CD4-positive, alpha-beta T cell treated with Interleukin-1 beta for 1 hour (primary cell): ENCODE results near the gene PAM.

ENCODE experiments used
- DNase-seq, 2 donors: peaks; one replicate each; pipeline ENCODE4 v3.0.0-alpha.2; 2020 to 2022

Gene PAM

DNA sequence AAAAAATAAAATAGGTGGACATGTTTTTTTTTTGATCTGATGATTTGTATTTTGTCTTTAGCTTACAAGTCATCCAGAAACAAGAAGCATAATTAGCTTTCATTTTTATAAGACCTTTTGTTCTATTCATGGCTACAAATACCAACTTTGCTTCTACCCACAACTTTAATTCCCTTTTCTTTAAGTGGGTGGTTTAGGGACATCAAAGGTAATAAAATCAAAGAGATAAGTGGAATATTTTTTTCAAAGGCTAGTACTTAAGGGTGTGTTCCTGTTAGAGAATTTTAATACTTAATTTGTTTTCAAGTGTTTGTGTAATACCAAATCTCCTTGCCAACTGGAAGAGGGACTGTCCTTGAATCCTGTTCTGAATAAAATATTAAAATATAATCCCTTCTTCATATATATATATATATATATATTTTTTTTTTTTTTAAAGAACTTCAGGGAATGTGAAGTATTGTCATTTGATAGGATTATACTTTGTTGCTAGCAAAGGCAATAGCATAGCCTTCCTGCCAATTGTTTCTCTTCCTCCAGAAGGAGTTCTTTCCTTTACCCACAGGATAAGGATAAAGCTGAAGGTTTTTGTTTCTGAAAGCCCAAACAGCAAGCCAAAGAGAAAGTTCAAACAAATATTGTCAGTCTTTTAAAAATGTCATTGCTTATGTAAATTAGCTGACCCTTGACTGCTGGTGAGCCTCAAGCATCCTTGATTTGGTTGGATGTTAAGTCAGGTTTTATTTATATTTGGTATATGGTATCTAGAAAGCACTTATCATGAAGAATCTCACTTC, 108.9 kb downstream of the PAM start:
- no peak for DNase-seq

DNA sequence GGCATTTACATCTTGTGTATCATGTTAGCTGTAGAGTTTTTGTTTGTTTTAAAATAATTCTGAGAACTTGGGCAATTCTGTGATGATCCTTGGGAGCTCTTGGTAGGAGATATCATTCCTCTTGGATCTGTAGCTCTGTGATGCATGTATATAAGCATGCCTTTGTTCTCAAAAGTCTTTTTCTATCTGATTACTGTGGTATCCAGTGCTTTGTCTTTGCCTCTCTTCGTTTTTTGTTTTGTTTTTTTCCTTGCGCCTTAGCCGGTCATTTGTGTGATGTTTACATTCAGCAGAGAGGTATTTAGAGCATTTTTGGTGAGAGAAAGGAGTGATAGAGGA, 110.0 kb downstream of the PAM start:
- no peak for DNase-seq

DNA sequence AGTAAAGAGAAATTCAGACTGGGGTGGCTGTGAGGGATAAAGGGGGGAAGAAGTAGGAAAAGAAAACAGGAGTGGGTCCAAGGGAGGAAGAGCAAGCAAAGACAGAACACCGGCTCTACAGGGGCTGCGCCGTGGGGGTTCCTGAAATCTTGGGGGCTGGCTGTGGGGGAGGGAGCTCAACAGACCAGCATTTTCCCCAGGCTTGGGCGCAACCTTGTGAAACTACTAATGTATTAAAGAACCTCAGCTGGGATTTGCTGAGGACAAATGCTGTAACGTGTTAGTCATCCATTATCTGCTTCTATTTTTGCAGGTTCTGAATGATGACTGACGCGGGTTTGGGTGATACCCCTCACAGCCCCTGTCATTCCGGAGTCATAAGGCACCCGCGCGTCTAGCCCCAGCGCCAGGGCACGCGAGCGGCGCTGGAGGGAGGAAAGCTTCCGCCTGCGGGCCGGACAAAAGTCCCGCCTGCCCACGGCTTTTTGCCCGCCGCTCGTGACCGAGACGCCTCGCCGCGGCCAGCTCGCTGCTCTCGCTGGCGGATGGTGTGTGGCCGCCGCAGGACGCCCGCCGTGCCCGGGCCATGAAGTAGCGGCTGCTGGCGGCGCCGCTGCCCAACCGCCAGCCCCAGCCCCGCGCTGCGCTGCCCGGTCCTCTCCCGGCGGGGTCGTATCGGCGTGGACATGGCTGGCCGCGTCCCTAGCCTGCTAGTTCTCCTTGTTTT, 110.6 kb downstream of the PAM start:
- DNase-seq = peak; percentile 13 to 33

DNA sequence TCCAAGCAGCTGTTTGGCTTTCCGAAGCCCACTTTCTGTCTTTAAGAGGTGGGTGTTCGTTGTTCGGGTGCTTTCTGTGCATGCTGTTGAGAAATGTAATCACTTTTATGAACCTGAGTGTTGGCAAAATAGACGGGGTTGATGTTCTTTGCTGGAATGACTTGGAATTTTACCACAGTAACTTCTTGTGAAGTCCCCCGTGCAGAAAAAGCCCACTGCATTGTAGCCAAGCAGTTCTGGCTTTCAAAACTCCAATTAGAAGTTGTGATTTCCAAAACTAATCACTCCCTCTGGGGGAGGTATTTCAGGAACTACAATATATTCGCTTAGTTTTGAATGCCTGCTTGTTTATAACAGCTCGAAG, 111.1 kb downstream of the PAM start:
- DNase-seq = no peak

DNA sequence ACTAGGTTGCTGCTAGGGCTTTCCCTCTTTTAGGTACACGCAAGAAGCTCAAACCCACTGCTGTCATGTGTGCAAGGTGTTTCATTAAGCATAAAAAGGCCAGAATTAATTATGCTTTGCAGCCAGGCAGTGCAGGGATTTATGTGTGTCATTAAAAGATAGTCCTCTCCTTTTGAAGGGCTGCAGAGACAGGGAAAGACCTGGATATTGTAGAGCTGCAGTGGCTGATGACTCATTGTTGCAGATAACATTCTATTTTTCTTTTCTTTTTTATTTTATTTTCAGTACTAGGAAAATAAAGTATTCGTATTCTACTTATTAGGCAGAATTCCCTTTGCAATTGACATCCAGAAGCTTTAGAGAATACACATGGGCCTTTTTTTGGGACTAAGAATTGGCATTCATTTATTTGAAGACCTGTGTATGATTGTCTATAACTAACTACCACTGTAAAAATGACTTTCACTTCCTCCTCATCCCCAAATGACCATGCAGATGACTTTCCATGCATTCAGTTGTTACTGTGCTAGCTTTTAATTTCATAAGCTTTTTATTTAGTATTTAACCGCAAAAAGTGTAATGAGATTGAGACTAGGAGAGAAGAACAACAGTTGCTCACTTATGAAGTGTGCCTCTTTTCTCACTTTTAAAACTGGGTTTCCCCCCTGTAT, 113.0 kb downstream of the PAM start:
- no peak for DNase-seq

DNA sequence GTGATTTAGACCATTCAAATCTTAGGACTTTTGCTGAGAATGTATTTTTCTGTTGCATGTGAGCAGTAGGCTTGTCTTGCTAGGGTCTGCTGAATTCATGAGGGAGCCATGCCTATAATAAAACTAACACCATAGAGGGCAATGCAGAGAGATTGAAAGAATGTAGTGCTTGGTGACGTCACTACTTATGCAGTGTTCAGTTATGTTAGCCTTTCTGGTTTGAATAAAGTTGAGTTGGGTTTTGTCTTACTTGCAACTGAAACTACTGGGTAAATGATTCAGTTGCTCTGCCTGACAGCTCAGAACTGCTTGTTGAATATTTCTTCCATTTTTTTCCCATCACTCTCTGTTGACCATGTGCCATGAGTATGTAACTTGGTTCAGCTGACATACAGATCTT, 114.1 kb downstream of the PAM start:
- no peak for DNase-seq

DNA sequence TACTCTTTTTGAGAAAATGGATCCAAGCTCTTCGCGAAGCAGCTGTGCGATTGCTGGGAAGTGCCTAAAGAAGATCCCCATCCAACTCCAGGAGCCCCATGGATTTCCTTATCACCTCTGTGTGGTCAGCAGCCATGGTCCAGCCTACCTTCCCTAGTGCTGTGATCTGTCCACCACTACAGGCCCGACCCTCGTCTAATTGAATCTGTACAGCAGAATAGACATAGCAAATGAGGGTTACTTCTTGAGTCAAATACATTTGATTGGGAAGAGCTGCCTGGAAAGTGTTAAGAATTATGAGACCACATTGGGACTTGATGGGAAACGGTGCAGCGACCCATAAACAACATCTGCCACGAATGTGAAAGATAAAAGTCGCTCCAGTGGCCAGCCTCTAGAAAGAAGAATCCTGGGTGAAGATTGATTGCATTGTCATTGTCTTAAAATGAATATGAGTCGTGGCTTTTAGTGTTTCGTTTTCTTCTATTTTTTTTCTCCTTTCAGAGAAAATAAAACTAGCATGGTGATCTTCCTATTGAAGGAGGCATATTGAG, 118.4 kb downstream of the PAM start:
- DNase-seq = no peak

DNA sequence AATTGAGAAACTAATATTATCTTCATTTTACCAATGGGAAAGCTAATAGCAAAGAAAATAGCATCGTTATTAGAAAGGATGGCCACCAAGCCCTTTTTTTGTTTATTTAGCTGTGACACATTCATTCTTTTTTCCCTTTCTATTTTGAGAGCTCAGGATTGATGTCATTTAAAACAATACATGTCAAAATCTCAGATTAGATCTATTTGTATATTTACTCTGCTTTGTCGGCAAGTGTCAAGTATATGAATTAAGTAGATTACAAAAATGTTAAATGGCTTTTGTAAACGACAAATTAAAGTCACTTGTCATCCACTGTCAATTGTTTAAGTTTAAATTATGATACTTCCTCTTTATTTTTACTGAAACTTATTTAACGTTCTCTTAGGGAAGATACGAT, 118.9 kb downstream of the PAM start:
- DNase-seq = no peak

DNA sequence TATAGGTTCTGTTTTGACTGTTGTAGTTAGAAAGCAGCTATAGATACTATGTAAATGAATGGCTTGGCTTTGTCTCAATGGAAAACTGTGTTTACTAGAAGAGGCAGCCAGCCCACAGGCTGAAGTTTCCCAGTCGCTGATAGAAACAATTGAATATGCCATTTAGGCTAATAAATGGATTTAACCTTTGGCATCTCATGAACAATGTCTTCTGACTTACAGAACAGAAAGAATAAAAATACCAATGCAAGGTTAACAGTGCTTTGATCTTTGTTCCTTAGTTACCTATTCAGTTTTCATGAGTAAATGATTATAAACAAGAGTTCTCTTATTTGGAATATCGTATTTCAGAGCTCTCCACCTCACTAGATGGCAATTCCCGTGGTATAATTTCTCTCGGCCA, 120.6 kb downstream of the PAM start:
- DNase-seq = no peak

DNA sequence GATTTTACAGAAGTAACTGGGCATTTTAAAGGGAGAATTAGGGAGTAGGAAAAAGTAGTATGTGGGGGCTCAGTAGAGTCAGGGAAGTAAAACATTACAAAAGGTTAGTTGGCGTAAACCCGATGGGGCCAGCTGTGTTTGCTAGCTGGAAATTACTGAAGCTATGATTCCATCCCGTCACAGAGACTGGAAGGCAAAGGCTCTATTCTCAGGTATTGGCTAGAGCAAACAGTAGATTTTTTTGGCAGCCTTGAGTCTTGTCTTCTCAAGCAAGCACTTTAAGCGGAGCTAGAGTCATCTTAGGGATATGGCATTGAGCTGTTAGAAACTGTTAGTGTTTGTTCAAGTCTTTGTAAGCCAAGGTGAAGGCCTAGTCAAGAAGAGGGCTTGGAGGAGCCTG, 121.5 kb downstream of the PAM start:
- no peak for DNase-seq

DNA sequence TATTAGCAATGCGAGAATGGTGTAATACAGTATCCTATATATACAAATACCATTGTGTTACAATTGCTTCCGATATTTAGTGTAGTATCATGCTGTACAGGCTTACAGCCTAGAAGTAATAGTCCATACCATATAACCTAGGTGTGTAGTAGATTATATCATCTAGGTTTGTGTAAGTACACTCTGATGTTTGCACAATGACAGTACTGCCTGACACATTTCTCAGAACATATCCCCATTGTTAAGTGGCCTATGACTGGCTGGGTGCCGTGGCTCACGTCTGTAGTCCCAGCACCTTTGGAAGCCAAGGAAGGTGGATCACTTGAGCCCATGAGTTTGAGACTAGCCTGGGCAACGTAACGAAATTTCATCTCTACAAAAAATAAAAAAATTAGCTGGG, 124.6 kb downstream of the PAM start:
- DNase-seq = no peak

DNA sequence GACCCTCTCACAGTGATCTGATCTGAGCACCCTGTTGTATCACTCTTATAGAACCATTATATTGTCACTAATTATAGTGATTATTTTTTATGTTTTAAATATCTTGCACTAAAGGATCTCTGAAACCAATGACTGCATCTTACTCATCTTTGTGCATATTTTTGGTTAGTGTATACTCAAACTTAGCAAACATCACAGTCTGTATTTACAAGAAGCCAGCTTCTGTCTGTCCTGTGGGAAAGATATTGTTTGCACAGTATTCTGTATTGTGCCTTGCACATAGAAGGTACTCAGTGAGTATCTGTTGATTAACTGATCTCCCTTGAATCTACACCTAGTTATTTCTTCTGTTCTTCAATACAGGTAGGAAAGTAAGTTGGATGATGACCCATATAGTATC, 131.5 kb downstream of the PAM start:
- no peak for DNase-seq

DNA sequence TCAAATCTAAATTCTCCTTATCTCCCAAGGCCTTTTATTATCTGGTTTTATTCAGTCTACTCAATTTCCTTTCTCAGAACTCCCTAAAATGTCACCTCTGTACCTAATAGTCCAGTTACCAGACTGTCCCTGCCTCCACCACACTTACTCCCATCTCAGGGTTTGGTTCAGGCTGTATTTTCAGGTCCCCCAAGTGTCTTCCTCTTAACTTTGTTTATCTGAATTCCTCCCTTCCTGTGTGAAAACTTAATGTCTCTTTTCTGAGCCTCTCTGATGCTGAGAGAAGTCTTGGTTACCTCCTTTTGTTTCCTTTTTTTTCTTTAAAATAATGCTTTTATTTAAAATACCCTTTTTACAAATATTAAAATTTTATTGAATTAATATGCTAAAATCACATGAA, 133.4 kb downstream of the PAM start:
- DNase-seq = no peak

DNA sequence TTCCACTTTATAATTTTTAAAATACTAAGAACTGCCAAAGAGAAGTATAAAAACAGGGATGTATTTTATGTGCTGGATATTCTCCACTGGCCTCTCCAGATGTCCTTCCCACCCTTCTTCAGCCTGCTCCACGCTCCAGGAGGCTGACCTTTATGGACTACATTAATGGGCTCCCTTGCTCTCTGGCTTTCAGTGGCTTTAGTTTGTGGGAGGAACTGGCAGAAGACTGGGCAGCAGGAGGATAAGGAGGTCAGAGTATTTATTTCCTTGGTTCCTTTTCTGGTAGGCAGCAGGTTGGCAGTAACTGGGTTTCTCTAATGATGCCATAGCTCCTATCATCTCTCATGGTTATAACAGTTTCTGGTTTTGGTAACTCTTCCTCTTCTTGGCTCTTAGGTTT, 133.9 kb downstream of the PAM start:
- no peak for DNase-seq

DNA sequence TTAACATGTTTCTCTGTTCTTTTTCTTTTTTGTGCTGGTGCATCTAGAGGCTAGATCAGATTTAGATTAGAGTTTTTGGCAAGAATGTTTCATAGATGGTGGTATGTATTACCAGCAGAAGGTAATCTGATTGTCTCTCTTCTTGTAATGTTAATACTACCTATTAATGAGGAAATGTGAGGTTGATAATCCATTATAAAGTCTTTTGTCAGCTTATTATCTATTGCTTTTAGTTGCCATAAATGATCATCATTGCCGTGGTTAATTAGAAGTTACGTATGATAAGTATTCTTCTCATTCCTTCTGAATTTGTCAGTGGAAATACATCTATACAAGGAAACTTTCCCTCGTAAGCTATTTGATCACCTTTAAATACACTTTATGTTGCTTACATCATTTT, 135.0 kb downstream of the PAM start:
- DNase-seq = no peak

DNA sequence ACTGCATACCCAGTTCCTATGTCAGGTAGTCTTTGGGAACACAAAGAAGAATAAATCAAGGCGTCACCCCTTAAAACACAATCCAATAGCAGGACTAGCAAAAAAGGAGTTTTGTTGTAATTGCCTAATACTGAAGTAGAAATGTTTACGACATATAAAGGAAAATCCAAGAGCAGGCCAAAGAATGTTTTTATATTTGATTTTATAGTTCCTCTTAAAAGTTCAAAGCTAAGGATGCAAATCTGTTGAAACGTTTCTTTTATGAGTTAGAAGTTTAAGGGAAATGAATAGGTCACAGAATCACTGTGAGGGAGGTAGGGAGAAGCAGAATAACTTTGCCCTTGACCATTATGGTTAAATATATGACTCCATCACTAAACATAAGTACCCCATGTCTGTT, 136.1 kb downstream of the PAM start:
- DNase-seq = no peak

DNA sequence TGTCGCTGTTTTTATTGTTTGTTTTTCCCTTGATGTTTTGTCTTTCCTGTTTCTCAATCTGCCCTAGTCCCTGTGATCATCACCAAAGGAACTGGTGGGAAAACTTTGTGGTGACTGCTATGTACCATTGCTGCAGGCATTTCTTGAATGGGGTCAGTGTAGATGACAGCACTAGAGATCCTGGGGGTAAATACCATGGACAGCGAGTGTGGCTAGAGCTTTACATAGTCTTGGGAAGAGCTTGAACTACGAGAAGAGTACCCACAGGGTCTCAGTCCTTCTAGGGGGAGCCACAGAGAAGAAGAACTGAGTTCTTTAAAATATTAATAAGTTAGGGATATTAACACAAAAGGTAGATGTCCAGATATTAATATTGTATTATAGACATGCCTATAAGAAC, 138.8 kb downstream of the PAM start:
- DNase-seq = no peak

DNA sequence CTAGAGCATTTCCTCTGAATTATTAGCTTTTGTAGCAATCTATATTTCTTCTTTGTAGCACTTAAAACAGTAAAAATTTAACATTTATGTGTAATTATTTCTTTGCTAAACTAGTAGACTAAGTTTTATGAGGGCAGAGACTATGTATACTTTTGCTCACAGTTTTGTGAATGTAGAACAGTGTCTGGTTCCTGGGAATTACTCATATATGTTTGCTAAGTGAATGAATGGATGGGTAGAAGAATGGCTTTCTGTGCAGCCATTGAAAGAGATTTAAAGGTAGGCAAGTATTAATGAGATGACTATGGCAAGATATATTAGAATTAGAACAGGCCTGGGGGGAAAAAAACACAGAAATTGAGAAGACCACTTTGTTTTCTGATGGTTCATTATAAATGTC, 140.1 kb downstream of the PAM start:
- no peak for DNase-seq

DNA sequence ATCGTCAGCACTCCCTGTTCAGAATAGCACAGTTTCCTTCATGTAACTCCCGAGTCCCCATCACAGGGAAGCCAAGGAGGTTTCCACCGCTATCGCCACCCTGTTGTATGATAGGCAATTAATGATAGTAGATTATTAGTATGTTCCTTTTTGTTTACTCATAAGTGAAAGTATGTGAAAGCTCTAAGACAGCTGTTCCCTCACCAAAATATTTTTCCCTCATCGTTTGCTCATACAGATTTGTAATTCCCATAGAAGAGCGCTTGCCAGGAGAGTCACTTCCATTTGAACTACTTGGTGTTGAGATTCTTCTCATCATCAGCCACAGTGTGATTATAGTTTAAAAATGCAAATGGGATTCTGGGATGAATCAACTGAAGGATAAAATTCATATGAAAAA, 140.9 kb downstream of the PAM start:
- no peak for DNase-seq

DNA sequence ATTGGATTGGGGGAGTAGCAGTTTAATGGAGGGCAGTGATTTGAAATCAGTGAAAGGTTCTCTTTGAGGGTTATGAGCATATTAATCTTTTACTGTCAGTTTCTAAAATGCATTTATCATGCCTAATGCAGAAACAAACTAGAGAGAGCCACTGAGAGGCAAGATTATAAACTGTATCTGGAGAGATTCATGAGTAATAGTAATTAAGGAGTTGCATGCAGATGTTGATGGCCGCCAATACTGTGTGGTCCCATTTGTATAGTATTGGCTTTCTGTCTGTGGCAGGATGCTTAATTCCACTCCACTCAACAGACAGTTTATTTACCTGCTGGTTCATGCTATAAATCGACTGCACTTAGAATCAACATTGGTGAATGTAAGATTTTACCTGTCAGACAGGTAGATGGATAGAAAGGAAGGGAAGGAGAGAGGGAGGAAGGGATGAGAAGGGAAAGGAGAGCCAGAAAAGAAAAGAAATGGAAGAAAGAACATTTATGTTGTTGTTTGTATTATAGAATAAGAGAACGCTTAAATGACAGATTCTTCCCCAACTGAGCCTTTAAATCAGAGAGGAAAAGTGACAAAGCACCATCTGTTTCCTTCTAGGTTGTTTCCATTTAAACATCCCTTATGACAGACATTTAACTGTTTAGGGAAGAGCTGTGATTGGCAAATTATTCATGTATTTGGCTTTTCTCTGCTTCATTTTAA, 146.5 kb downstream of the PAM start:
- DNase-seq = no peak

DNA sequence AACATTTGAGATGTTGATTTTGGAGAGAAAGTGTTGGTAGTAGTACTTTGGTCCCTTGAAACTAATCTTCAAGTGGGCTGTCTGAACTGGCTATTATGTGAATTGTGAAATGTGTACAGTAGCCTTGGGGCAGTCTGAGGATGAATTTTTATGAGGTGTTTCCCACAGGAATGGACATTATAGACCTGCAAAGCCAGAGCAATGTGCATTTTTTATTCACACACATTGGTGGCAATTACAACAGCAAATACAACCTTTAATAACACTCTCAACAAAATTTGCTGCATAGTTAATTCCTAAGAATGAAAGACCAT, 147.0 kb downstream of the PAM start:
- no peak for DNase-seq

DNA sequence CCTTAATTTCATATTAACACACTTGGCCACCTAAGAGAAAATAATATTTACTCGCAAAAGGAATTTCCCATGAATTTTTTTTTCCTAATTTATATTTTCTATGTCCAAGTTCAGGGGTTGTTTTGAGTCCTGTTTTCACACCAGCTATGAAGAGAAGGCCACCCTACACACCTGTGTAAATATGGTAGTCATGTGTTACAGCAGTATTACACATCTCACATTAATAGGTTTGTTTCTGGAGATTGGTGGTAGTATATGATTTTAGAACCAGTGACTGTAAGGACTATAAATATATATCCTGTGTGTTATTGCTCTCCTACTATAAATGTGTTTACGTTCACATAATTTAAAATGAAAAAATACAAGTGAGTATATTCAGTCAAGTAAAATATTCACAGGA, 147.5 kb downstream of the PAM start:
- DNase-seq = no peak

DNA sequence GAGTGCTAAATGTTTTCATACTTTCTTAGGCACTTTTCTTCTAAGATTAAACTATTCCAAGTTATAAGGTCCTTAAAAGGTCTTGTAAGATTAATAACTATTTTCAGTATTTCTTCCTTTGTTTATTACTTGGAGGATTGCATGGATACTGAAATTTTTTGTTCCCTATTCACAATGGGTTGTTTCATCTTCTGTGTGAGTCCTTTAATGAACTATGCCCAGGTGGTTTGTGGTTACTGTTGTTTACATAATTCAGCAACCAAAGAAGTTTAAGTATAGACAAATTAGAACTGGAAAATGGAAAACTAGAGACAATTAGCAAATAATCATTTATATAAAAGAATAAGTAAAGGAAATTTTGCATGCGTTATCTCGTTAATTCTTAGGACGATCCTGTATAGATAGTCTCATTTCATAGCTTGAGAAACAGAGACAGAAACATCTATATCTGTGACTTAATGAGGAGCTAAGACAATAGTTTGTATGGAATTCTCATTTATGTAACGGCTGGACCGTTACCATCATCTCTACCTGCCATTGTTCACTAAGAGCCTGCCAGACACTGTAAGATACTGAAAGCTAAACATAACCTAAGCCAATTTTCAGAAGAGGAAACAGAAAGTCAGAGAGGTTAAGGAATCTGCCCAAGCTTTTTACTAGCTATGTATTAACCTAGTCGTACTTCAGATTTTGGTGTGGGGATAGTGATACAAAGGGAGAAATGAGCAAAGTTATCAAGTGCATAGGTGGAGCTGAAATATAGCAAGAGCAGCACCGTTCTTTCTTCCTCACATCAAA, 148.2 kb downstream of the PAM start:
- no peak for DNase-seq
